GM19395 (cell line): ENCODE results near the gene CPM.

Experiments
- ATAC-seq: cut with Tn5 transposase; IDR thresholded peaks from one replicate; pipeline ENCODE4 v1.9.1; 2021; ENCODE audit warnings: mild to moderate bottlenecking, moderate library complexity; ENCODE audit not compliant: unreplicated experiment

CPM gene

GRCh38 chr12:68908076-68908475, 24.9 kb downstream of the CPM start:
- ATAC-seq = no peak

- no peak for ATAC-seq
Observed at GRCh38 chr12:68905733-68906132, 27.2 kb downstream of the CPM start.

- no peak for ATAC-seq
Observed at GRCh38 chr12:68904351-68904962, 28.5 kb downstream of the CPM start.

GRCh38 chr12:68903511-68903910, 29.5 kb downstream of the CPM start:
- no peak for ATAC-seq

- ATAC-seq = no peak
Observed at GRCh38 chr12:68901551-68901950, 31.4 kb downstream of the CPM start.

- no peak for ATAC-seq
Observed at GRCh38 chr12:68901145-68901544, 31.8 kb downstream of the CPM start.

GRCh38 chr12:68900241-68900640, 32.7 kb downstream of the CPM start:
- no peak for ATAC-seq

- ATAC-seq = no peak
Observed at GRCh38 chr12:68899251-68899771, 33.7 kb downstream of the CPM start.

- ATAC-seq = no peak
Observed at GRCh38 chr12:68896881-68897540, 36.0 kb downstream of the CPM start.

- ATAC-seq = no peak
Observed at GRCh38 chr12:68894276-68894855, 38.6 kb downstream of the CPM start.

GRCh38 chr12:68893741-68894140, 39.2 kb downstream of the CPM start:
- no peak for ATAC-seq

- ATAC-seq = no peak
Observed at GRCh38 chr12:68893201-68893600, 39.8 kb downstream of the CPM start.

- no peak for ATAC-seq
Observed at GRCh38 chr12:68891141-68891540, 41.8 kb downstream of the CPM start.

GRCh38 chr12:68890701-68891113, 42.3 kb downstream of the CPM start:
- no peak for ATAC-seq

GRCh38 chr12:68888243-68888642, 44.7 kb downstream of the CPM start:
- no peak for ATAC-seq

GRCh38 chr12:68887641-68888040, 45.3 kb downstream of the CPM start:
- no peak for ATAC-seq

GRCh38 chr12:68886636-68887572, 46.1 kb downstream of the CPM start:
- no peak for ATAC-seq

GRCh38 chr12:68885381-68885780, 47.6 kb downstream of the CPM start:
- no peak for ATAC-seq

GRCh38 chr12:68884251-68884650, 48.7 kb downstream of the CPM start:
- no peak for ATAC-seq

- ATAC-seq = no peak
Observed at GRCh38 chr12:68883151-68883550, 49.8 kb downstream of the CPM start.
